D341Med (cell line): Measurements from ENCODE around the gene NMRAL1.

Experiments
- DNase-seq: peaks from one replicate; pipeline ENCODE4 v3.0.0; 2012; ENCODE audit warnings: low spot score

Gene NMRAL1

DNA sequence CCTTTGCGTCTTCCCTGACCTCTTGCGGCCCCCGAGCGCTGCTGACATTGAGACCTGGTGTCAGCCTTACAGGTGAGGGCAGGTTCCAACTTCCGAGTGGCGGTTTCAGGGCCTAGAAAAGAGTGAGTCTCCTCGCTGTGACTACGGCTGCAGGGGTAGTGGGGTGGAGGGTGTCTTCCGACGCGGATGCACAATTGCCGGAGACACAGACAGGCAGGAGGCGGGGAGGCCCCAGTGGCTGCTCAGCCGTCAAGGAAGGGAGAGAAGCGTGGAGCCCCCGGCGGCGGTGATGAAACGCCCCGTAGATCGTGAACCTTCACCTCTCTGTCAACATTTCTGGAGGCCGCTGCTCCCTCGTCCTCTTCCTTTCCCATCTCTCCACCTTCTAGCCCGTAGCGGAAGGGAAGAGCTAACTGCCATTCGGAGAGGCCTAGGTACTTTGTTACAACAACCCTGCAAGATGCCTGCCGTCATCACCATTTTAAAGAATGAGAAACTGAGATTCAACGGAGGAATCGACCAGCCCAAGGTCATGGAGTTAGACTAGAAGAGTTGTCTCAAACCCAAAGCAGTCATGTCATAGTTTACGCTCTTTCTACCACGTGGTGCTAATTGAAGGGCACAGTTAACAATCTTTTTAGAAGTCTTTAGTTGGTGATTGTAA, 48.3 kb downstream of the NMRAL1 start:
- no peak for DNase-seq

DNA sequence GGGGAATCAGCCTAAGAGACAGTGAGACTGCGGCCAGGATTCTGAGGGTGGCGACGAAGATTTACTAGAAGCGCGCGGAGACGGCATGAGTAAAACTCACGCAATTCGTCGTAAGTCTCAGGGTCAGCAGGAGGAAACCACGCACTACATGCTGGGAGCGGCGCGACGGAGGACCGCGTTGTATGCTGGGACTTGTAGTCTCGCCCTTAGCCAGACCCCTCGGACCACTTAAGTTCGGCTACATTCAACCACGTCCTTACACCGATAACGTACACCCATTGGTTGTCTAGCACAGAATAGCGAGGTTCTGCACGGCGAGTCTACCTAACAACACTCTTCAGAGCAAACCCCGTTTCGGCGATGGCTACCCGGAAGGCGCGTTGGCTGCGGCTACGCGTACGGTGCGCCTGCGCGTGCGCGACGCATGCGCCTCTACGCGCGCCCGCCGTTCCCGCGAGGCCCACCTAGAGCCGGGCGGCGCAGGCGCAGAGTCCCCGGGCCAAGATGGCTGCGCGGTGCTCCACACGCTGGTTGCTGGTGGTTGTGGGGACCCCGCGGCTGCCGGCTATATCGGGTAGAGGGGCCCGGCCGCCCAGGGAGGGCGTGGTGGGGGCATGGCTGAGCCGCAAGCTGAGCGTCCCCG, 48.9 kb downstream of the NMRAL1 start, which contains the start of gene DNAJA3:
Gene DNAJA3, plus strand, starts transcription at position 491 of the 643 bp plus-strand sequence. Its CDS starts 14 bp downstream, at position 505.
- DNase-seq: peak; percentile 98

- DNase-seq: no peak
Measured at GRCh38 chr16:4420505-4421105, 53.8 kb downstream of the NMRAL1 start.

GRCh38 chr16:4419402-4419959, 54.9 kb downstream of the NMRAL1 start:
- no peak for DNase-seq

DNA sequence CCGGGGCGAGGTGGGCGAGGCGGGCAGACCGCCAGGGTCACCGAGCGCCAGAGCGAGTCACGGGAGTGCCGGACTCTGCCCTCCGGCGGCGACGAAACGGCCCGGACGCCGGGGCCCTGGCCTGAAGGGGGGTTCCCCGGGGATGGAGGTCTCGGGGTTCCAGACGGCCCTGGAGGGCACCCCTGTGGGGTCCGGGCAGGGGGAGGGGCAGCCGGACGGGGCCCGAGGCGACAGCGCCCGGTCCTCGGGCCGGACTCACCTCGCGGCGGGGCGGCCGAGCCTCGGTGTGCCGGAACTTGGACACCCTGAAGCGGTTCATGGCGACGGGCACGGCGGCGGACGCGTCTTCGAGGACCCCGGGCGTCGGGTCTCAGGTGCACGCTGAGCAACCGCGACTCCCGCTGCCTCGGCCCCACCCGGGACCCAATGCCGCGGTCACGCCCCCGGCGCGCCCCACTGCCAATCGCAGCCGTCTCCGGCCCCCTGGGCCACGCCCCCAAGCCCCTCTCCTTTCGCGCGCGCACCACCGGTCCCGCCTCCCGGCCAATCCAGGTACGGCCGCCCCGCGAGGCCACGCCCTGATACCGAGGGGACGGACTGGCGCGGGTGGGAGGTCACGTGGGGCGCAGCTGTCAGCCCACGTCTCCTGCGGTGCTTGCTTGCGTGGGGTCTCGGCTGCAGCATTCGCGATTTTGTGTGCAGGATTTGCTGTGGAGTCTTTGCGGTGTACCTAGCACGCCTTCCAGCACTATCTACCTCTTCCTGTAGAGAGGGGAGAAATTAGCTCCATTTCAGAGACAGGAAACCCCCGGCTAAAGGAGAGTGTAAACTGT, 58.0 kb downstream of the NMRAL1 start, which contains the start of gene CORO7:
Gene CORO7, minus strand, starts transcription at position 397 of the 833 bp plus-strand sequence. Its CDS starts 78 bp downstream, at position 319.
- DNase-seq: peak; percentile 99

GRCh38 chr16:4415538-4416199, 58.8 kb downstream of the NMRAL1 start:
- DNase-seq: peak; percentile 72

- DNase-seq: no peak
Measured at GRCh38 chr16:4414187-4414917, 60.1 kb downstream of the NMRAL1 start.

DNA sequence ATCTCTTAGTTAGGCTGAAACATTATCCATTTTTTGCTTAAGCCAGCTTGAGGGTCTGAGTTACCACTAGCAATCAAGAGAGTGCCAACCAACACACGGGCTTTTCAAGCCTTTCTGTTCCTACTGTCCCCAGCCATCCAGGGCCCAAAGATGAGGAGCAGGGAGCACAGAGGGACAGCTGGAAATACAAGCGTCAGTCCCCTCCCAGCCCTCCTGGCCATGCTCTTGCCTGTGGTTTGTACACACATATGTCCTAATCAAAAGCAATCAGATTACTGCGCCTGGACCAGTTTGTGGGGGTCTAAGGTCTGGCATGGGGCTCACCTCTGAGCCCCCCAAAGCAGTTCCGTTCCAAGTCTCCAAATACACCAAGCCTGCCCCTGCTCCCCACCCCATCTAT, 61.6 kb downstream of the NMRAL1 start:
- no peak for DNase-seq

DNA sequence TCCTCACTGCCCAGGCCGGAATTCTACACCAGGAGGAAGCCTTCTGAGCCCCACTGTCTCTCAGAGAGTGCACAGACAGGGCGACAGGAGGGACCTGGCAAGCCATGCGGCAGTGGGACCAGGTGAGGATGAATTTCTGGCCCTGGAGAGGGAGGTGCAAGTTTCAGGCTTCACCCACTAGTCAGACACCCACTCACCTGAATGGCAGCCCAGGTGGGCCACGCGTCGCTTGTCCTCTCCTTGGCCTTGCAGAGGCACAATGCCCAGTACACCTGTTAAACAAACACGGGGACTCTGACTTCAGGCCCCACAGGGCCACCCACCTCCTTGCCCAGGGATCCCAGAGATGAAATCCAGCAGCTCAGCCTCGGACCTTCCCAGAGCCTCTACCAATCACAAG, 62.3 kb downstream of the NMRAL1 start:
- no peak for DNase-seq
